Subcutaneous adipose tissue (tissue), 4 donors: ENCODE data around the gene TM9SF1. TPM values are rescaled to one million over a fixed set of nuclear protein-coding genes. Genes with fewer than 3 reads are reported as not detected.

ENCODE experiments used
- CTCF ChIP-seq: fragments of 450-650 bp; IDR thresholded peaks from one replicate; pipeline ENCODE4 v1.5.1; 2016; ENCODE audit warnings: low read depth, mild to moderate bottlenecking, control low read depth, antibody characterized with exemption, moderate library complexity
- total RNA-seq, 4 donors: library from RNA; depleted of rRNA; stranded (reverse); fragments of >200 nt; gene quantifications; one replicate each; pipeline ENCODE4 v1.1.0, GENCODE V29; 2016

TM9SF1 gene
- total RNA-seq, 4 donors from 2014 or later, result 36.7 to 46.6 (median 41.5) TPM

DNA sequence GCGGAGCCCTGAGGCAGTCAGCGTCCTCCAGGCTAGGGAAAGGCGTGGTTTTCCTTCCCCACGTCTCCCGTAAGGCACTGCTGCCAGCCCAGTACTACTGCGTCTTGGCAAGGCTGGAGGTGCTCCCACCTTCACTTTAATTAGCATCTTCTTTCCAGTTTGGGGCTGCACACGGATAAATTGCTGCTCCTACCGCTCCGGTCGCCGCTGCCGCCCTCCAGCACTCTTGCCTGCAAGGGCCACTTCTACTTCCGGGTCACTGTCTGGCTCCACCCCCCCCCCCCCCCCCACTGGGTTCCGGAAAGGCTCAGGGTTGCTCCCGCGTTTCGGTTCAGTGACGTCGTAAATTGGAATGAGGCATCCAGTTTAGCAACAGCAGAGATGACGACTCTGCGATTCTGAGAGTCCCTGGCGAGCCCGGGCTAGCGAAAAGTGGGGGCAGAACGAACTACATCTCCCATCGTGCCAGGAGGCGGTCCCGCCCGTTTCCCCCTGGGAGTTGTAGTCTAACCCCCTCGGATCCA is 36.9 kb upstream of the TM9SF1 start, which contains the start of gene NEDD8:
Gene NEDD8 (minus strand): TSS at position 247 of the 524 bp plus-strand sequence. CDS start 100 bp downstream, at position 147.
- TF ChIP-seq CTCF, result no peak

- no peak for TF ChIP-seq CTCF
These were observed 36.3 kb upstream of the TM9SF1 start for GRCh38 chr14:24231263-24232120.

DNA sequence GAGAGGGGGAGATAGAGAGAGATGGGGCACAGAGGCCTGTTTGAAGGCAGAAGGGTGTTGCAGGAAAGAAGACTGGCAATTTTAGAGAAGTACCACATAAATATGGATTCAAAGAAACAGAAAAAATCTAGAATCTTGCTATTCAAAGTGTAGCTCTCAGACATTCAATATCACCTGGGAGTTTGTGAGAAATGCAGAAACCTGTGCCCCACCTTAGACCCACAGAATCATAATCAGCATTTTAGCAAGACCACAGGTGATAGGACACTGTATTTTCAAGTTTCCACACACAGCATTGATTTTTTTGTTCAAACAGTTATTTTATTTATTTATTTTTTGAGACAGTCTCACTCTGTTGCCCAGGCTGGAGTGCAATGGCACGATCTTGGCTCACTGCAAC is 33.7 kb upstream of the TM9SF1 start:
- no peak for TF ChIP-seq CTCF

- TF ChIP-seq CTCF, result no peak
These were observed 31.2 kb upstream of the TM9SF1 start for GRCh38 chr14:24226473-24226872.

DNA sequence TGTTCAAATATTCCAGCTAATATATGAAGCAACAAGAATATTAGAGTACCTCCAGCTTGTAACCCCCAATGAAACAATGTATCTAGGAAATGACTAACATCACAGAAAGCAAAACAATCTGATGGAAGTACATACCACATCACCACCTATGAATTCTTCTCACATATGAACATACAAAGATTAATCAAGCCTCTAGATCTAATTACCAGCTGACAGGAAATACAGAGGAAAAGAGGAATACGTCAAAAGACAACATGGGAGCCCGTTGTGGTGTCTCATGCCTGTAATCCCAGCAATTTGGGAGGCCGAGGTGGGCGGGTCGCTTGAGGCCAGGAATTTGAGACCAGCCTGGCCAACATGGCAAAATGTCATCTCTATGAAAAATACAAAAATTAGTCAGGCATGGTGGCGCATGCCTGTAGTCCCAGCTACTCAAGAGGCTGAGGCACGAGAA is 29.4 kb upstream of the TM9SF1 start:
- no peak for TF ChIP-seq CTCF

- no peak for TF ChIP-seq CTCF
These were observed 24.3 kb upstream of the TM9SF1 start for GRCh38 chr14:24219521-24219920.

DNA sequence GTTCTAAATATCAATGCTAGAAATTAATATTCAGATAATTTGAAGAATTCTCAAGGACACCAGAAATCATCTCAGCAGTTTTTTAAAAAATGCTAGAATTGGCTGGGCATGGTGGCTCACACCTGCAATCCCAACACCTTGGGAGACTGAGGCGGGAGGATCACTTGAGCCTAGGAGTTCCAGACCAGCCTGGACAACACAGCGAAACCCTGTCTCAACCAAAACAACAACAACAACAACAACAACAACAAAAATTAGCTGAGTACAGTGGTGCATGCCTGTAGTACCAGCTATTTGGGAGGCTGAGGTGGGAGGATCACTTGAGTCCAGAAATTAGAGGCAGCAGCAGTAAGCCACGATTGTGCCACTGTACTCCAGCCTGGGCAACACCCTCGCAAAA is 23.8 kb upstream of the TM9SF1 start:
- TF ChIP-seq CTCF, result no peak
